Sigmoid colon (tissue), 4 donors: Measurements from ENCODE around the gene LRRC63.

ENCODE experiments used
- CTCF ChIP-seq, 4 experiments: fragments of 450-650 bp in 3 of 4; fragments of 200-600 bp in 1 of 4; IDR thresholded peaks; one replicate each; pipeline ENCODE4 v1.5.1; 2016 to 2019; ENCODE audit warnings: antibody characterized with exemption in 4 of 4, mild to moderate bottlenecking in 3 of 4, moderate library complexity in 2 of 4
- EP300 ChIP-seq, 4 donors: sonication (generic); formaldehyde crosslinking; IDR thresholded peaks; one replicate each; pipeline ENCODE4 v1.6.1; 2017; ENCODE audit warnings: antibody characterized with exemption in 4 of 4

GRCh38 chr13:46185634-46186033 lies 26.1 kb upstream of the LRRC63 start:
- no peak for TF ChIP-seq CTCF (IDR thresholded peaks at IDR 0.05)
- no peak for TF ChIP-seq EP300 (IDR thresholded peaks at IDR 0.05)
